DND-41 (cell line): ENCODE data around the gene KAT2B.

Source experiments
- CTCF ChIP-seq: IDR thresholded peaks from 2 replicates; pipeline ENCODE4 v1.5.1; 2012; ENCODE audit warnings: borderline replicate concordance, low read length, moderate library complexity, mild to moderate bottlenecking; ENCODE audit not compliant: poor library complexity, severe bottlenecking; ENCODE audit errors: extremely low read depth
- EZH2 ChIP-seq: IDR thresholded peaks from 3 replicates; pipeline ENCODE4 v1.6.1; 2012; ENCODE audit warnings: borderline replicate concordance, low read depth, mild to moderate bottlenecking, moderate library complexity, low read length, inconsistent platforms; ENCODE audit not compliant: severe bottlenecking

- TF ChIP-seq CTCF = no peak
- TF ChIP-seq EZH2 = no peak
Observed at GRCh38 chr3:20154928-20155327, 114.7 kb downstream of the KAT2B start.
